ENCODE measurements around the gene TSPY3. TPM values are rescaled to one million over a fixed set of nuclear protein-coding genes. Genes with fewer than 3 reads are reported as not detected.
"Not testable (repeated sequence)": the region's sequence is repeated elsewhere in the genome, so short reads cannot be mapped to it uniquely, and the experiment has no call there.

Gene TSPY3
- total RNA-seq (2014; rRNA removed; shearing (Covaris generic)), result not detected in 2 replicates

GRCh38 chrY:9398121-9398520 lies at the start of gene TSPY3:
Gene TSPY3, plus strand, starts transcription at chrY:9398421. Its CDS starts 46 bp downstream, at chrY:9398467.
- not testable (repeated sequence) for H3K27me3 ChIP-seq (replicated peaks); H3K36me3 ChIP-seq; H3K4me3 ChIP-seq; H3K4me1 ChIP-seq (replicated peaks); DNase-seq (ENCODE audit: low read depth in 1 of 2, low spot score in 2 of 2); H3K27ac ChIP-seq; H3K9me3 ChIP-seq (replicated peaks)

- H3K36me3 ChIP-seq; H3K27ac ChIP-seq; H3K9me3 ChIP-seq (replicated peaks); H3K27me3 ChIP-seq (replicated peaks); DNase-seq (ENCODE audit: low read depth in 1 of 2, low spot score in 2 of 2); H3K4me3 ChIP-seq; H3K4me1 ChIP-seq (replicated peaks): not testable (repeated sequence)
Observed at GRCh38 chrY:9357497-9357896, 40.7 kb upstream of the TSPY3 start, which contains the start of gene TSPY8. Gene TSPY8, plus strand, starts transcription at chrY:9357797. Its CDS starts 46 bp downstream, at chrY:9357843.

GRCh38 chrY:9396527-9396926 lies 1.7 kb upstream of the TSPY3 start:
- H3K27me3 ChIP-seq (replicated peaks); H3K4me1 ChIP-seq (replicated peaks); H3K27ac ChIP-seq; H3K36me3 ChIP-seq; H3K4me3 ChIP-seq; H3K9me3 ChIP-seq (replicated peaks): not testable (repeated sequence)
- peak in 1 of 2 experiments; percentile 53 for DNase-seq (ENCODE audit: low read depth in 1 of 2, low spot score in 2 of 2)

Other genes with a start within 250 kb of the TSPY3 start
- gene TSPY4, start 61.0 kb upstream of the TSPY3 start, total RNA-seq (2014; rRNA removed; shearing (Covaris generic)), result 0.42 TPM in 1 of 2 replicates, not detected in the other
- gene TSPY8, start 40.6 kb upstream of the TSPY3 start, total RNA-seq (2014; rRNA removed; shearing (Covaris generic)), result not detected in 2 replicates
- 0.32 TPM in 1 of 2 replicates, not detected in the other for gene TSPY1, start 68.5 kb downstream of the TSPY3 start, total RNA-seq (2014; rRNA removed; shearing (Covaris generic))
- not detected in 2 replicates for gene TSPY9, start 88.8 kb downstream of the TSPY3 start, total RNA-seq (2014; rRNA removed; shearing (Covaris generic))
- gene TSPY10, start 129.5 kb downstream of the TSPY3 start, total RNA-seq (2014; rRNA removed; shearing (Covaris generic)), result not detected in 2 replicates